Hepatocyte (in vitro differentiated cells): ENCODE results near the gene DNER. TPM values are rescaled to one million over a fixed set of nuclear protein-coding genes. Genes with fewer than 3 reads are reported as not detected.

Experiments used
- DNase-seq: peaks from one replicate; pipeline ENCODE4 v3.0.0-alpha.2; 2016; ENCODE audit warnings: low spot score
- H2AFZ ChIP-seq: fragments of 200-600 bp; sonication (generic); 2 replicates; pipeline ENCODE4 v1.6.0; 2016; ENCODE audit warnings: antibody characterized with exemption, mild to moderate bottlenecking
- H3K27ac ChIP-seq: fragments of 200-600 bp; sonication (generic); 2 replicates; pipeline ENCODE4 v1.5.1; 2016; ENCODE audit warnings: mild to moderate bottlenecking
- H3K27me3 ChIP-seq: fragments of 200-600 bp; sonication (generic); 2 replicates; pipeline ENCODE4 v1.6.1; 2016
- H3K36me3 ChIP-seq: fragments of 200-600 bp; sonication (generic); replicated peaks from 2 replicates; pipeline ENCODE4 v1.5.1; 2016; ENCODE audit warnings: low read depth; ENCODE audit not compliant: insufficient read depth
- H3K4me1 ChIP-seq: fragments of 200-600 bp; sonication (generic); 2 replicates; pipeline ENCODE4 v1.5.1; 2016; ENCODE audit warnings: mild to moderate bottlenecking, moderate library complexity; ENCODE audit not compliant: insufficient read depth
- H3K4me2 ChIP-seq: fragments of 200-600 bp; sonication (generic); 2 replicates; pipeline ENCODE4 v1.6.0; 2016
- H3K4me3 ChIP-seq: fragments of 200-600 bp; sonication (generic); 2 replicates; pipeline ENCODE4 v1.5.1; 2016; ENCODE audit warnings: mild to moderate bottlenecking
- H3K79me2 ChIP-seq: fragments of 200-600 bp; sonication (generic); 2 replicates; pipeline ENCODE4 v1.6.0; 2017; ENCODE audit warnings: mild to moderate bottlenecking
- H3K9me2 ChIP-seq: fragments of 200-600 bp; sonication (generic); replicated peaks from 2 replicates; pipeline ENCODE4 v1.6.0; 2017; ENCODE audit warnings: mild to moderate bottlenecking; ENCODE audit not compliant: insufficient read depth
- H3K9me3 ChIP-seq: fragments of 200-600 bp; sonication (generic); 2 replicates; pipeline ENCODE4 v1.5.1; 2016; ENCODE audit warnings: low read depth, mild to moderate bottlenecking
- H4K20me1 ChIP-seq: fragments of 200-600 bp; sonication (generic); 2 replicates; pipeline ENCODE4 v1.6.0; 2016; ENCODE audit warnings: mild to moderate bottlenecking; ENCODE audit not compliant: insufficient read depth, poor library complexity, severe bottlenecking
- CTCF ChIP-seq: fragments of 200-600 bp; sonication (generic); IDR thresholded peaks from 2 replicates; pipeline ENCODE4 v1.5.1; 2016; ENCODE audit warnings: antibody characterized with exemption, mild to moderate bottlenecking; ENCODE audit not compliant: poor library complexity
- EZH2 ChIP-seq: fragments of 200-600 bp; sonication (generic); IDR thresholded peaks from 2 replicates; pipeline ENCODE4 v1.6.1; 2016; ENCODE audit warnings: antibody characterized with exemption, mild to moderate bottlenecking, borderline replicate concordance
- EZH2phosphoT487 ChIP-seq: fragments of 200-600 bp; sonication (generic); IDR thresholded peaks from one replicate; pipeline ENCODE4 v1.6.1; 2018; ENCODE audit warnings: antibody characterized with exemption, mild to moderate bottlenecking, low read depth, moderate library complexity; ENCODE audit not compliant: unreplicated experiment, severe bottlenecking
- WGBS: methylation state at CpG from one replicate; pipeline ENCODE4 v1.1.6; 2016; ENCODE audit warnings: low lambda C conversion rate; ENCODE audit errors: missing lambda C conversion rate; 5-methylcytosine and 5-hydroxymethylcytosine counted together
- polyA plus RNA-seq: library from polyadenylated mRNA; unstranded; fragments of >200 nt; fragmentation: Nextera tagmentation; extraction: Ambion mirVana; gene quantifications from 2 replicates; pipeline ENCODE4 v1.2.1, GENCODE V29; 2016
- total RNA-seq: library from RNA; depleted of rRNA; stranded (reverse); fragments of >200 nt; gene quantifications from 2 replicates; pipeline ENCODE4 v1.2.3, GENCODE V29; 2014

Gene DNER
- total and polyA plus RNA-seq, 2 experiments from 2014 or later, result 0.37 TPM; not detected in 1

DNA sequence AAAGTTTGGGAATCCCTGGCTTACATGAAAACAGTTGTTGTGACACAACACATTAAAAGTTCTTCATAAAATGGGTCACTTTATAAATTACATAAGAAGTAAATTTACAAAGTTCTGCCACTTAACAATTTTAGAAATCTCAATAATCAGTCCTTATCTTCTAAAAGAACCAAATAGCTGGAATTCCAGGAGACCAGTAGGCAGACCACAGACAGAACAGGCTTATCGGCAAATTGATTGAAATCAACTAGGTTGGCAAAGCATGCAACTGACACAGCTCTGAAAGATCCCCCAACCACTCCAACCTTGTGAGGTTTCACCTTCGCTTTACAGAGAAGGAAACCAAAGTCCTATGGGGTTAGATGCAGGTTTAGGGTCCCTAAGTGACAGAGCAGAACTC is 103.0 kb downstream of the DNER start:
- no peaks in the 10 kb centered on the region for H3K36me3 ChIP-seq
- H3K79me2 ChIP-seq, result no peaks in the 10 kb centered on the region
- no peaks in the 10 kb centered on the region for H3K9me3 ChIP-seq
- no peaks in the 10 kb centered on the region for H3K4me1 ChIP-seq
- H3K4me2 ChIP-seq, result no peak overlapping the region
- H3K27me3 ChIP-seq, result no peaks in the 10 kb centered on the region
- no peak for TF ChIP-seq EZH2phosphoT487
- no peak for TF ChIP-seq EZH2
- TF ChIP-seq CTCF, result no peak
- WGBS, result 72% methylated on average over 2 of the region's 2 CpGs
- H4K20me1 ChIP-seq, result no peaks in the 10 kb centered on the region
- no peak for DNase-seq
- H2AFZ ChIP-seq, result no peak overlapping the region
- no peak overlapping the region for H3K4me3 ChIP-seq
- H3K27ac ChIP-seq, result no peak overlapping the region
- no peaks in the 10 kb centered on the region for H3K9me2 ChIP-seq

DNA sequence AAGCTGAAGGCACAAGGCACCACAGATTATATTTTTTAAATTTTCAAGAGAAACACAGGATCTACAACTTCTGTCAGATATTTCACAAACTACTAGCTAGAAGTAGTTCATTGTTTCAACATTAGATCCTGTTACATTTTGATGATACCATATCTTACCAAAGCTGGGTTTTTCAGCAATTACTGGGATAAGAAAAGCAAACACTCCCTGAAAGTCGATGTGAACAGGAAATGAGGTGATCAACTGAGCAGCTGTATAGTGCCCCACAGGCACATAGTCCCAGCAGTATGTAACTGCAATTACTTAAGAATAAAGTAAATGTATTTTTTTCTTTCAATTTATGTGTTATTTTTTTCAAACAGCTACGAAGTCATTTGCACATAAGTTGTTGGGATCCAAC is 103.5 kb downstream of the DNER start:
- WGBS, result 41% methylated on average over 2 of the region's 2 CpGs

DNA sequence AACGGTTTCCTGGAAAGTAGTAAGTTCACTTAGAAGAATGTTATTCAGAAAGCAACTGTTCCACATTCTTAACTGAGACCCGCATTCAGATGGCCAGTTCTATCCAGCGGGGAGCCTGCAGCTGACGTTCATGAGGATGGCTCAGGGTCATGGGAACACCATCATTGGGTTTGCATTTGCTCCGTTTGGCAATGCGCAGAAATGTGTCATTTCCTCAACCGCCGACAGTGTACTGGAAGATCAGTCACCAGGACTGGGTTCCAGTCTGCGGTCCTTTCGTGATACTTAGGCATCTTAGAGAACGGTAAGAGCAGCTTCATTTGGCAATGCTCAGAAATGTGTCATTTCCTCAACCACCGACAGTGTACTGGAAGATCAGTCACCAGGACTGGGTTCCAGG is 104.0 kb downstream of the DNER start:
- H3K4me2 ChIP-seq, result no peak overlapping the region
- no peaks in the 10 kb centered on the region for H3K79me2 ChIP-seq
- 97% methylated on average over 12 of the region's 12 CpGs for WGBS
- no peaks in the 10 kb centered on the region for H3K9me3 ChIP-seq
- no peak overlapping the region for H2AFZ ChIP-seq
- no peak overlapping the region for H3K4me3 ChIP-seq
- TF ChIP-seq EZH2phosphoT487 (no peak), CTCF (no peak), EZH2 (no peak)
- no peaks in the 10 kb centered on the region for H3K27me3 ChIP-seq
- no peaks in the 10 kb centered on the region for H3K36me3 ChIP-seq
- H3K9me2 ChIP-seq, result no peaks in the 10 kb centered on the region
- no peak for DNase-seq
- no peaks in the 10 kb centered on the region for H4K20me1 ChIP-seq
- H3K4me1 ChIP-seq, result no peaks in the 10 kb centered on the region
- H3K27ac ChIP-seq, result no peak overlapping the region

More for the DNA sequence above, 103.5 kb downstream of the DNER start:
- H2AFZ ChIP-seq, result no peak overlapping the region
- no peaks in the 10 kb centered on the region for H3K27me3 ChIP-seq
- H3K4me1 ChIP-seq, result no peaks in the 10 kb centered on the region
- H3K79me2 ChIP-seq, result no peaks in the 10 kb centered on the region
- H3K9me3 ChIP-seq, result no peaks in the 10 kb centered on the region
- no peak overlapping the region for H3K4me2 ChIP-seq
- H3K36me3 ChIP-seq, result no peaks in the 10 kb centered on the region
- H3K27ac ChIP-seq, result no peak overlapping the region
- H4K20me1 ChIP-seq, result no peaks in the 10 kb centered on the region
- H3K4me3 ChIP-seq, result no peak overlapping the region
- TF ChIP-seq EZH2, result no peak
- no peak for TF ChIP-seq EZH2phosphoT487
- TF ChIP-seq CTCF, result no peak
- DNase-seq, result no peak
- H3K9me2 ChIP-seq, result no peaks in the 10 kb centered on the region

GRCh38 chr2:229601936-229602335 is 112.4 kb downstream of the DNER start:
- Histone ChIP-seq H3K27me3 (no peaks in the 10 kb centered on the region), H4K20me1 (no peaks in the 10 kb centered on the region), H3K9me3 (no peaks in the 10 kb centered on the region), H3K4me2 (no peak overlapping the region), H2AFZ (no peak overlapping the region), H3K27ac (no peak overlapping the region), H3K4me1 (no peaks in the 10 kb centered on the region), H3K79me2 (no peaks in the 10 kb centered on the region), H3K4me3 (no peak overlapping the region), H3K9me2 (no peaks in the 10 kb centered on the region), H3K36me3 (no peaks in the 10 kb centered on the region)
- DNase-seq, result no peak
- WGBS, result 86% methylated on average over 3 of the region's 3 CpGs
- TF ChIP-seq CTCF (no peak), EZH2 (no peak), EZH2phosphoT487 (no peak)
